ENCODE measurements around the gene SOST.

- TF ChIP-seq, protein P1, sequence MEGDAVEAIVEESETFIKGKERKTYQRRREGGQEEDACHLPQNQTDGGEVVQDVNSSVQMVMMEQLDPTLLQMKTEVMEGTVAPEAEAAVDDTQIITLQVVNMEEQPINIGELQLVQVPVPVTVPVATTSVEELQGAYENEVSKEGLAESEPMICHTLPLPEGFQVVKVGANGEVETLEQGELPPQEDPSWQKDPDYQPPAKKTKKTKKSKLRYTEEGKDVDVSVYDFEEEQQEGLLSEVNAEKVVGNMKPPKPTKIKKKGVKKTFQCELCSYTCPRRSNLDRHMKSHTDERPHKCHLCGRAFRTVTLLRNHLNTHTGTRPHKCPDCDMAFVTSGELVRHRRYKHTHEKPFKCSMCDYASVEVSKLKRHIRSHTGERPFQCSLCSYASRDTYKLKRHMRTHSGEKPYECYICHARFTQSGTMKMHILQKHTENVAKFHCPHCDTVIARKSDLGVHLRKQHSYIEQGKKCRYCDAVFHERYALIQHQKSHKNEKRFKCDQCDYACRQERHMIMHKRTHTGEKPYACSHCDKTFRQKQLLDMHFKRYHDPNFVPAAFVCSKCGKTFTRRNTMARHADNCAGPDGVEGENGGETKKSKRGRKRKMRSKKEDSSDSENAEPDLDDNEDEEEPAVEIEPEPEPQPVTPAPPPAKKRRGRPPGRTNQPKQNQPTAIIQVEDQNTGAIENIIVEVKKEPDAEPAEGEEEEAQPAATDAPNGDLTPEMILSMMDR (IDR thresholded peaks at IDR 0.05): no peak
- TF ChIP-seq POLR2A (IDR thresholded peaks at IDR 0.05): no peak
These were observed 17.0 kb downstream of the SOST start for GRCh38 chr17:43741636-43742035.
